ENCODE measurements around the gene TAB2.

The TAB2 gene

DNA sequence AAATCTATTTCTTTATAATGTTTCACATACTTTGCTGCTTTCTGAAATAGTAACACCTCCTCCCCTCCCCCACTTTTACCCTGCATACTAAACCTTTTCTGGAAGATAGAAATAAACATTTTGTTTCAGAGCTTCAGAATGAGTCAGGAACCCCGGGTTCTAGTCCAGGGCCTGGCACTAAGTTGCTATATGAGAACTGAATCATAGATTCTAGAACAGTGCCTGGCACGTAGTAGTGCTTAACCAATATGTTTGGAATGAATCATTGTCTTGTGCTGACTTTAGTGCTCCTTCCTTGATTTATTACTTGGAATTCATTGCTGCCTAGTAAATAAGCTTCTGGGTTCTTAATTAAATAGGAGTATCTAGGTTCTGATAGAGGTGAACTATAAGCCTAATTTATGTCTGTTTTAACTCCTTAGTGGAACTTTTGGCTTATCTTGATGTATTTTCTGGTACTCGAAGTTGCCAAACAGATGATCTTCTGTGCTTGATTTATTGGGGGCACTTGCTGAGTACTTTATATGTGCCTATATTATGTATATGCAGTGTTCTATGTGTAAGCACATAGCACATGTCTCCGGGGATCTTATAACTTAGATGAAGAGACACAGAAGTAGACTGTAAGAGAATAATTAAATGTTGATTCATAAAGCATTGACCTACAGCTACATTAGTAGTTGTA, 18.6 kb downstream of the TAB2 start (continued):
- TF ChIP-seq, protein P1, sequence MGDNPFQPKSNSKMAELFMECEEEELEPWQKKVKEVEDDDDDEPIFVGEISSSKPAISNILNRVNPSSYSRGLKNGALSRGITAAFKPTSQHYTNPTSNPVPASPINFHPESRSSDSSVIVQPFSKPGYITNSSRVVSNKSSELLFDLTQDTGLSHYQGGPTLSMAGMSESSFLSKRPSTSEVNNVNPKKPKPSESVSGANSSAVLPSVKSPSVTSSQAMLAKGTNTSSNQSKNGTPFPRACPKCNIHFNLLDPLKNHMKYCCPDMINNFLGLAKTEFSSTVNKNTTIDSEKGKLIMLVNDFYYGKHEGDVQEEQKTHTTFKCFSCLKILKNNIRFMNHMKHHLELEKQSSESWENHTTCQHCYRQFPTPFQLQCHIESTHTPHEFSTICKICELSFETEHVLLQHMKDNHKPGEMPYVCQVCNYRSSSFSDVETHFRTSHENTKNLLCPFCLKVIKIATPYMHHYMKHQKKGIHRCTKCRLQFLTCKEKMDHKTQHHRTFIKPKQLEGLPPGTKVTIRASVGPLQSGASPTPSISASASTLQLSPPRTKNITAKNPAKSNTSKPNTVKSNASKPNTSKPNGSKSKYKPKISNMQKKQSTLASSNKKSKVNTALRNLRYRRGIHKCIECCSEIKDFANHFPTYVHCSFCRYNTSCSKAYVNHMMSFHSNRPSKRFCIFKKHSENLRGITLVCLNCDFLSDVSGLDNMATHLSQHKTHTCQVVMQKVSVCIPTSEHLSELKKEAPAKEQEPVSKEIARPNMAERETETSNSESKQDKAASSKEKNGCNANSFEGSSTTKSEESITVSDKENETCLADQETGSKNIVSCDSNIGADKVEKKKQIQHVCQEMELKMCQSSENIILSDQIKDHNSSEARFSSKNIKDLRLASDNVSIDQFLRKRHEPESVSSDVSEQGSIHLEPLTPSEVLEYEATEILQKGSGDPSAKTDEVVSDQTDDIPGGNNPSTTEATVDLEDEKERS (tag by site-specific recombination; IDR thresholded peaks at IDR 0.05) = no peak
- TF ChIP-seq, protein P2, sequence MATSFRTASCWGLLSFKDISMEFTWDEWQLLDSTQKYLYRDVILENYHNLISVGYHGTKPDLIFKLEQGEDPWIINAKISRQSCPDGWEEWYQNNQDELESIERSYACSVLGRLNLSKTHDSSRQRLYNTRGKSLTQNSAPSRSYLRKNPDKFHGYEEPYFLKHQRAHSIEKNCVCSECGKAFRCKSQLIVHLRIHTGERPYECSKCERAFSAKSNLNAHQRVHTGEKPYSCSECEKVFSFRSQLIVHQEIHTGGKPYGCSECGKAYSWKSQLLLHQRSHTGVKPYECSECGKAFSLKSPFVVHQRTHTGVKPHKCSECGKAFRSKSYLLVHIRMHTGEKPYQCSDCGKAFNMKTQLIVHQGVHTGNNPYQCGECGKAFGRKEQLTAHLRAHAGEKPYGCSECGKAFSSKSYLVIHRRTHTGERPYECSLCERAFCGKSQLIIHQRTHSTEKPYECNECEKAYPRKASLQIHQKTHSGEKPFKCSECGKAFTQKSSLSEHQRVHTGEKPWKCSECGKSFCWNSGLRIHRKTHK (tag by site-specific recombination; IDR thresholded peaks at IDR 0.05) = no peak
- TF ChIP-seq SCRT1 (tag by site-specific recombination; IDR thresholded peaks at IDR 0.05; ENCODE audit: borderline replicate concordance) = no peak
- TF ChIP-seq, protein P3, sequence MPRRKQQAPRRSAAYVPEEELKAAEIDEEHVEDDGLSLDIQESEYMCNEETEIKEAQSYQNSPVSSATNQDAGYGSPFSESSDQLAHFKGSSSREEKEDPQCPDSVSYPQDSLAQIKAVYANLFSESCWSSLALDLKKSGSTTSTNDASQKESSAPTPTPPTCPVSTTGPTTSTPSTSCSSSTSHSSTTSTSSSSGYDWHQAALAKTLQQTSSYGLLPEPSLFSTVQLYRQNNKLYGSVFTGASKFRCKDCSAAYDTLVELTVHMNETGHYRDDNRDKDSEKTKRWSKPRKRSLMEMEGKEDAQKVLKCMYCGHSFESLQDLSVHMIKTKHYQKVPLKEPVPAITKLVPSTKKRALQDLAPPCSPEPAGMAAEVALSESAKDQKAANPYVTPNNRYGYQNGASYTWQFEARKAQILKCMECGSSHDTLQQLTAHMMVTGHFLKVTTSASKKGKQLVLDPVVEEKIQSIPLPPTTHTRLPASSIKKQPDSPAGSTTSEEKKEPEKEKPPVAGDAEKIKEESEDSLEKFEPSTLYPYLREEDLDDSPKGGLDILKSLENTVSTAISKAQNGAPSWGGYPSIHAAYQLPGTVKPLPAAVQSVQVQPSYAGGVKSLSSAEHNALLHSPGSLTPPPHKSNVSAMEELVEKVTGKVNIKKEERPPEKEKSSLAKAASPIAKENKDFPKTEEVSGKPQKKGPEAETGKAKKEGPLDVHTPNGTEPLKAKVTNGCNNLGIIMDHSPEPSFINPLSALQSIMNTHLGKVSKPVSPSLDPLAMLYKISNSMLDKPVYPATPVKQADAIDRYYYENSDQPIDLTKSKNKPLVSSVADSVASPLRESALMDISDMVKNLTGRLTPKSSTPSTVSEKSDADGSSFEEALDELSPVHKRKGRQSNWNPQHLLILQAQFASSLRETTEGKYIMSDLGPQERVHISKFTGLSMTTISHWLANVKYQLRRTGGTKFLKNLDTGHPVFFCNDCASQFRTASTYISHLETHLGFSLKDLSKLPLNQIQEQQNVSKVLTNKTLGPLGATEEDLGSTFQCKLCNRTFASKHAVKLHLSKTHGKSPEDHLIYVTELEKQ (tag by site-specific recombination; IDR thresholded peaks at IDR 0.05; ENCODE audit: borderline replicate concordance) = peak; percentile 65; the same call in 1 of the 2 replicates
- TF ChIP-seq ZNF629 (tag by site-specific recombination; IDR thresholded peaks at IDR 0.05) = peak; percentile 53; the same call in 1 of the 2 replicates
- no peak for TF ChIP-seq ZNF112 (tag by site-specific recombination; IDR thresholded peaks at IDR 0.05)

DNA sequence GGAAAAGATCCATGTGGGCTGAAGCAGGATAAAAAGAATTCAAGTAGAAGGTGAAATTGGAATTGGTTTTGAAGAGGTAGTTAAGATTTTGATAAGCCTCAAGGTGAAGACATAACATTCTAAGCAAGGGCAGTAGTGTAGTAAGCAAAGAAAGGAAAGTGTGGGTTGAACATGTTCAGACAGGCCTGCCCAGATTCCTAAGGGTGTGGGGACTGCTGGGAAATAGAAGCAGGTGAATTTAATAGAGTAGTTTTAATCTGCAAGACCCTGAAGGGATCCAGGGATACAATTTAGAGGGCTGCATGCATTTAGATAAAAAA, 19.1 kb downstream of the TAB2 start:
- H3K36me3 ChIP-seq (ENCODE audit: control insufficient read depth in 2 of 2, insufficient read depth in 1 of 2, low read length in 2 of 2) = no peaks in the 10 kb centered on the region
- H3K9me3 ChIP-seq (ENCODE audit: control insufficient read depth, insufficient read depth, low read depth, low read length) = no peaks in the 10 kb centered on the region
- ChIA-PET CTCF (interaction anchor here (0.6 to 1.1 kb wide), 4 partner anchors 10 to 217 kb away, joined by 3 to 5 read pairs (median 4); no protein-coding TSS in a partner anchor), POLR2A (no interaction called here)
- peaks cover 44% of the 10 kb centered on the region for H3K4me1 ChIP-seq (ENCODE audit: control insufficient read depth, insufficient read depth, low read length)
- H3K27ac ChIP-seq (ENCODE audit: extremely low read depth, low read depth, low read length) = peak overlapping the region; percentile 72
- H3K4me3 ChIP-seq (ENCODE audit: low read depth, low read length) = no peak overlapping the region
- TF ChIP-seq, protein P4, sequence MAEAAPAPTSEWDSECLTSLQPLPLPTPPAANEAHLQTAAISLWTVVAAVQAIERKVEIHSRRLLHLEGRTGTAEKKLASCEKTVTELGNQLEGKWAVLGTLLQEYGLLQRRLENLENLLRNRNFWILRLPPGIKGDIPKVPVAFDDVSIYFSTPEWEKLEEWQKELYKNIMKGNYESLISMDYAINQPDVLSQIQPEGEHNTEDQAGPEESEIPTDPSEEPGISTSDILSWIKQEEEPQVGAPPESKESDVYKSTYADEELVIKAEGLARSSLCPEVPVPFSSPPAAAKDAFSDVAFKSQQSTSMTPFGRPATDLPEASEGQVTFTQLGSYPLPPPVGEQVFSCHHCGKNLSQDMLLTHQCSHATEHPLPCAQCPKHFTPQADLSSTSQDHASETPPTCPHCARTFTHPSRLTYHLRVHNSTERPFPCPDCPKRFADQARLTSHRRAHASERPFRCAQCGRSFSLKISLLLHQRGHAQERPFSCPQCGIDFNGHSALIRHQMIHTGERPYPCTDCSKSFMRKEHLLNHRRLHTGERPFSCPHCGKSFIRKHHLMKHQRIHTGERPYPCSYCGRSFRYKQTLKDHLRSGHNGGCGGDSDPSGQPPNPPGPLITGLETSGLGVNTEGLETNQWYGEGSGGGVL (tag by site-specific recombination; IDR thresholded peaks at IDR 0.05) = no peak
- TF ChIP-seq ZNF311 (tag by site-specific recombination; IDR thresholded peaks at IDR 0.05; ENCODE audit: borderline replicate concordance) (no peak), EGR2 (tag by site-specific recombination; IDR thresholded peaks at IDR 0.05; ENCODE audit: low read depth) (peak; percentile 78), TCF7L2 (IDR thresholded peaks at IDR 0.05; ENCODE audit: borderline replicate concordance, low read depth, low read length) (no peak), ZNF433 (tag by site-specific recombination; IDR thresholded peaks at IDR 0.05; ENCODE audit: low read depth) (no peak), ZNF155 (tag by site-specific recombination; IDR thresholded peaks at IDR 0.05) (no peak), IKZF3 (tag by site-specific recombination; IDR thresholded peaks at IDR 0.05) (peak; percentile 38; the same call in 1 of the 2 replicates), ZNF426 (tag by site-specific recombination; IDR thresholded peaks at IDR 0.05) (no peak), ZNF335 (tag by site-specific recombination; conservative IDR thresholded peaks at IDR 0.05) (0 out of 2 replicates have a peak, but pooled peaks have one; percentile 37)
- TF ChIP-seq, protein P5, sequence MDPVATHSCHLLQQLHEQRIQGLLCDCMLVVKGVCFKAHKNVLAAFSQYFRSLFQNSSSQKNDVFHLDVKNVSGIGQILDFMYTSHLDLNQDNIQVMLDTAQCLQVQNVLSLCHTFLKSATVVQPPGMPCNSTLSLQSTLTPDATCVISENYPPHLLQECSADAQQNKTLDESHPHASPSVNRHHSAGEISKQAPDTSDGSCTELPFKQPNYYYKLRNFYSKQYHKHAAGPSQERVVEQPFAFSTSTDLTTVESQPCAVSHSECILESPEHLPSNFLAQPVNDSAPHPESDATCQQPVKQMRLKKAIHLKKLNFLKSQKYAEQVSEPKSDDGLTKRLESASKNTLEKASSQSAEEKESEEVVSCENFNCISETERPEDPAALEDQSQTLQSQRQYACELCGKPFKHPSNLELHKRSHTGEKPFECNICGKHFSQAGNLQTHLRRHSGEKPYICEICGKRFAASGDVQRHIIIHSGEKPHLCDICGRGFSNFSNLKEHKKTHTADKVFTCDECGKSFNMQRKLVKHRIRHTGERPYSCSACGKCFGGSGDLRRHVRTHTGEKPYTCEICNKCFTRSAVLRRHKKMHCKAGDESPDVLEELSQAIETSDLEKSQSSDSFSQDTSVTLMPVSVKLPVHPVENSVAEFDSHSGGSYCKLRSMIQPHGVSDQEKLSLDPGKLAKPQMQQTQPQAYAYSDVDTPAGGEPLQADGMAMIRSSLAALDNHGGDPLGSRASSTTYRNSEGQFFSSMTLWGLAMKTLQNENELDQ (tag by site-specific recombination; IDR thresholded peaks at IDR 0.05; ENCODE audit: low read depth) = no peak
- TF ChIP-seq, protein P6, sequence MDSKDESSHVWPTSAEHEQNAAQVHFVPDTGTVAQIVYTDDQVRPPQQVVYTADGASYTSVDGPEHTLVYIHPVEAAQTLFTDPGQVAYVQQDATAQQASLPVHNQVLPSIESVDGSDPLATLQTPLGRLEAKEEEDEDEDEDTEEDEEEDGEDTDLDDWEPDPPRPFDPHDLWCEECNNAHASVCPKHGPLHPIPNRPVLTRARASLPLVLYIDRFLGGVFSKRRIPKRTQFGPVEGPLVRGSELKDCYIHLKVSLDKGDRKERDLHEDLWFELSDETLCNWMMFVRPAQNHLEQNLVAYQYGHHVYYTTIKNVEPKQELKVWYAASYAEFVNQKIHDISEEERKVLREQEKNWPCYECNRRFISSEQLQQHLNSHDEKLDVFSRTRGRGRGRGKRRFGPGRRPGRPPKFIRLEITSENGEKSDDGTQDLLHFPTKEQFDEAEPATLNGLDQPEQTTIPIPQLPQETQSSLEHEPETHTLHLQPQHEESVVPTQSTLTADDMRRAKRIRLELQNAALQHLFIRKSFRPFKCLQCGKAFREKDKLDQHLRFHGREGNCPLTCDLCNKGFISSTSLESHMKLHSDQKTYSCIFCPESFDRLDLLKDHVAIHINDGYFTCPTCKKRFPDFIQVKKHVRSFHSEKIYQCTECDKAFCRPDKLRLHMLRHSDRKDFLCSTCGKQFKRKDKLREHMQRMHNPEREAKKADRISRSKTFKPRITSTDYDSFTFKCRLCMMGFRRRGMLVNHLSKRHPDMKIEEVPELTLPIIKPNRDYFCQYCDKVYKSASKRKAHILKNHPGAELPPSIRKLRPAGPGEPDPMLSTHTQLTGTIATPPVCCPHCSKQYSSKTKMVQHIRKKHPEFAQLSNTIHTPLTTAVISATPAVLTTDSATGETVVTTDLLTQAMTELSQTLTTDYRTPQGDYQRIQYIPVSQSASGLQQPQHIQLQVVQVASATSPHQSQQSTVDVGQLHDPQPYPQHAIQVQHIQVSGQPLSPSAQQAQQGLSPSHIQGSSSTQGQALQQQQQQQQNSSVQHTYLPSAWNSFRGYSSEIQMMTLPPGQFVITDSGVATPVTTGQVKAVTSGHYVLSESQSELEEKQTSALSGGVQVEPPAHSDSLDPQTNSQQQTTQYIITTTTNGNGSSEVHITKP (tag by site-specific recombination; IDR thresholded peaks at IDR 0.05) = no peak
- TF ChIP-seq, protein P7, sequence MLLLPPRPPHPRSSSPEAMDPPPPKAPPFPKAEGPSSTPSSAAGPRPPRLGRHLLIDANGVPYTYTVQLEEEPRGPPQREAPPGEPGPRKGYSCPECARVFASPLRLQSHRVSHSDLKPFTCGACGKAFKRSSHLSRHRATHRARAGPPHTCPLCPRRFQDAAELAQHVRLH (tag by site-specific recombination; IDR thresholded peaks at IDR 0.05) = 0 out of 2 replicates have a peak, but pooled peaks have one; percentile 46
